ENCODE measurements around the gene SYNE1. TPM values are rescaled to one million over a fixed set of nuclear protein-coding genes. Genes with fewer than 3 reads are reported as not detected.
"Not testable (repeated sequence)": the region's sequence is repeated elsewhere in the genome, so short reads cannot be mapped to it uniquely, and the experiment has no call there.

SYNE1 gene
- polyA plus RNA-seq, 1 experiment = 35.7 TPM

DNA sequence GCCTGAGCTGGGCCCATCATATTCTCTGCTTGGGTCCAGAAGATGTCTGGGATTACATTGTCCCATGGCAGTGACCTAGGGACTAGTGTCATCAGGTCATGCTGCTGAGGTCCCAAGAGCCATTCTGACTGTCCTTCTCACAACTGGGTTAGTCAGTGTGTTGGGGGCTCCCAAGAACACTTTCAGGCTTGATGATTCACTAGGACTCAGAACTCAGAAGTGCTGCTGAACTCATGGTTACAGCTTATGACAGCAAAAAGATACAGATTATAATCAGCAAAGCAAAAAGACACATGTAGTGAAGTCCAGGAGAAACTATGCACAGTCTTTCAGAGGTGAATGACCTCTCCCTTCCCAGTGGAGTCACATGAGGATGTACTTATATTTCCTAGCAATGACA, 107.8 kb downstream of the SYNE1 start:
- ChIA-PET CTCF (interaction anchor here (1.2 kb wide), 1 partner anchor 419 kb away, joined by 4 read pairs; no protein-coding TSS in a partner anchor), POLR2A (no interaction called here)
- peak; percentile 1 for DNase-seq (ENCODE audit: low read depth, low spot score)
- Histone ChIP-seq H3K9me3 (ENCODE audit: control insufficient read depth, insufficient read depth, low read length) (no peaks in the 10 kb centered on the region), H3K27me3 (ENCODE audit: control insufficient read depth, insufficient read depth, low read length) (no peaks in the 10 kb centered on the region), H3K4me3 (ENCODE audit: low read depth, low read length) (no peak overlapping the region), H3K27ac (ENCODE audit: low read depth, low read length) (no peak overlapping the region)
- TF ChIP-seq, protein P1, sequence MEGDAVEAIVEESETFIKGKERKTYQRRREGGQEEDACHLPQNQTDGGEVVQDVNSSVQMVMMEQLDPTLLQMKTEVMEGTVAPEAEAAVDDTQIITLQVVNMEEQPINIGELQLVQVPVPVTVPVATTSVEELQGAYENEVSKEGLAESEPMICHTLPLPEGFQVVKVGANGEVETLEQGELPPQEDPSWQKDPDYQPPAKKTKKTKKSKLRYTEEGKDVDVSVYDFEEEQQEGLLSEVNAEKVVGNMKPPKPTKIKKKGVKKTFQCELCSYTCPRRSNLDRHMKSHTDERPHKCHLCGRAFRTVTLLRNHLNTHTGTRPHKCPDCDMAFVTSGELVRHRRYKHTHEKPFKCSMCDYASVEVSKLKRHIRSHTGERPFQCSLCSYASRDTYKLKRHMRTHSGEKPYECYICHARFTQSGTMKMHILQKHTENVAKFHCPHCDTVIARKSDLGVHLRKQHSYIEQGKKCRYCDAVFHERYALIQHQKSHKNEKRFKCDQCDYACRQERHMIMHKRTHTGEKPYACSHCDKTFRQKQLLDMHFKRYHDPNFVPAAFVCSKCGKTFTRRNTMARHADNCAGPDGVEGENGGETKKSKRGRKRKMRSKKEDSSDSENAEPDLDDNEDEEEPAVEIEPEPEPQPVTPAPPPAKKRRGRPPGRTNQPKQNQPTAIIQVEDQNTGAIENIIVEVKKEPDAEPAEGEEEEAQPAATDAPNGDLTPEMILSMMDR (IDR thresholded peaks at IDR 0.05; ENCODE audit: low read depth, low read length) = no peak

DNA sequence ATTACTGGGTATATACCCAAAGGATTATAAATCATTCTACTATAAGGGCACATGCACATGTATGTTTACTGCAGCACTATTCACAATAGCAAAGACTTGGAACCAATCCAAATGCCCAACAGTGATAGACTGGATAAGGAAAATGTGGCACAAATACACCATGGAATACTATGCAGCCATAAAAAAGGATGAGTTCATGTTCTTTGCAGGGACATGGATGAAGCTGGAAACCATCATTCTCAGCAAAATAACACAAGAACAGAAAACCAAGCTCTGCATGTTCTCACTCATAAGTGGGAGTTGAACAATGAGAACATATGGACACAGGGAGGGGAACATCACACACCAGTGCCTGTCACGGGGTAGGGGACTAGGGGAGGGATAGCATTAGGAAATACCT, 123.0 kb downstream of the SYNE1 start:
- H3K9me3 ChIP-seq (ENCODE audit: control insufficient read depth, insufficient read depth, low read length); H3K4me3 ChIP-seq (ENCODE audit: low read depth, low read length); CTCF ChIA-PET; H3K27ac ChIP-seq (ENCODE audit: low read depth, low read length); POLR2A ChIA-PET; H3K27me3 ChIP-seq (ENCODE audit: control insufficient read depth, insufficient read depth, low read length); DNase-seq (ENCODE audit: low read depth, low spot score): not testable (repeated sequence)

DNA sequence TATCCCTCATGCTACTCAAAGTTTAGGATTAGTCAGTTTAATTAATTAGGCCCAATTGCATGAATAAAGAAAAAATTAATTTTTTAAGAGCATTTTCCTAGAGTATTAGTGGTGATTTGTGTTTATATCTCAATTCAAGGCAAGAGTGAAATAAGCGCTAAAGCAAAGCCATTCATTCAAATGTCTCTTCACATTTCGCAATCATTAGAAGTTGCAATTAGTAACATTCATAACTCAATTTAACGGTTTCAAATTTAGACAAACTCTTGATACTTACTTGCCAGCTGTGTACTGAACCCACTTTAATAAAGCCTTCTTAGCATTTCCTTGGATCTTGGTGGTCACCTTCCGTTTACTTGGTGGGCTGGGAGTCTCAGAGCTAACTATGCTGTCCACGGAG, 127.2 kb downstream of the SYNE1 start:
- no peaks in the 10 kb centered on the region for H3K27me3 ChIP-seq (ENCODE audit: control insufficient read depth, insufficient read depth, low read length)
- H3K4me3 ChIP-seq (ENCODE audit: low read depth, low read length) = no peak overlapping the region
- no peaks in the 10 kb centered on the region for H3K9me3 ChIP-seq (ENCODE audit: control insufficient read depth, insufficient read depth, low read length)
- POLR2A ChIA-PET = no interaction called here
- TF ChIP-seq, protein P1 (IDR thresholded peaks at IDR 0.05; ENCODE audit: low read depth, low read length) = no peak
- H3K27ac ChIP-seq (ENCODE audit: low read depth, low read length) = no peak overlapping the region
- no peak for DNase-seq (ENCODE audit: low read depth, low spot score)
- CTCF ChIA-PET = no interaction called here

DNA sequence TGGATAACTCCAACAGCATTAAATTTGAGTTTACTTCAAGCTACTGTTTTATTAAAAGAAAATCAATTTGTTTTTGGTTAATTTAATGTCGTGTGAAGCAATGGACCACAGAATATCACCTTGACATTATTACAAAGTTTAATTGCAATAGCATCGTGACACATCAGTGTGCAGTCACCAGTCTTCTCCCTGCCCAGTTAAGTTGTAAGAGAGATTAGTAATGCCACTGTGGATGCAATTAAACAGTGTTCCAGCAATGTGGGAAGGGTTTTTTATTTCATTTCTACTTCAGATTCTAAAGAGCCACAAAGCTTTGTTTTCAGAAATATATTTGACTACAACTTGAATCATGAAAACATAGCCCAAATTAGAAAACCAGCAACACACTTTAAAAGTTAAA, 128.7 kb downstream of the SYNE1 start:
- ChIA-PET POLR2A (no interaction called here), CTCF (interaction anchor here (1.0 kb wide), 1 partner anchor 44 kb away, joined by 3 read pairs; no protein-coding TSS in a partner anchor)
- TF ChIP-seq, protein P1 (IDR thresholded peaks at IDR 0.05; ENCODE audit: low read depth, low read length) = no peak
- no peak overlapping the region for H3K4me3 ChIP-seq (ENCODE audit: low read depth, low read length)
- no peak overlapping the region for H3K27ac ChIP-seq (ENCODE audit: low read depth, low read length)
- H3K27me3 ChIP-seq (ENCODE audit: control insufficient read depth, insufficient read depth, low read length) = no peaks in the 10 kb centered on the region
- no peak for DNase-seq (ENCODE audit: low read depth, low spot score)
- no peaks in the 10 kb centered on the region for H3K9me3 ChIP-seq (ENCODE audit: control insufficient read depth, insufficient read depth, low read length)

DNA sequence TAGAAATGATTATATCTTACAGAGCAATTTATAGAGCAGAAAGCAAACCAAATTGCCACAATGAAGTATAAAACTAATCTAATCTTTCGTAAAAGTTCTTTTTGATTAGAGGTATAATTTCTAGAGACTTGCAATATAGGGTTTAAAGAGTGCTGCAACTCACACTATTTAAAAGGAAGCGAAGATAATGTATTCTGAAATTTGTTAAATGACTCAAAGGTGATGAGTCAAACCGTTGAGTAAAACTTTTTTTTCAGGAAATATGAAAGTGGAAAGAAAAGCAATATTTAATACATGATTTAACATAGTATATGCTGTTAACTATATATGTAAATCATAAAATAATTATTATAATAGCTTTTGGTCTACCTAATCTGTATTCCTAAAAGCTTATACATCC, 133.6 kb downstream of the SYNE1 start:
- Histone ChIP-seq H3K27me3 (ENCODE audit: control insufficient read depth, insufficient read depth, low read length) (no peaks in the 10 kb centered on the region), H3K9me3 (ENCODE audit: control insufficient read depth, insufficient read depth, low read length) (no peaks in the 10 kb centered on the region), H3K4me3 (ENCODE audit: low read depth, low read length) (no peak overlapping the region), H3K27ac (ENCODE audit: low read depth, low read length) (no peak overlapping the region)
- TF ChIP-seq, protein P1 (IDR thresholded peaks at IDR 0.05; ENCODE audit: low read depth, low read length) = no peak
- ChIA-PET POLR2A (no interaction called here), CTCF (interaction anchor here (1.3 kb wide), 1 partner anchor 18 kb away, joined by 3 read pairs; no protein-coding TSS in a partner anchor)
- no peak for DNase-seq (ENCODE audit: low read depth, low spot score)
